Cardiac fibroblast (primary cell): Measurements from ENCODE around the gene IL1RL1.
"Not testable (repeated sequence)": the region's sequence is repeated elsewhere in the genome, so short reads cannot be mapped to it uniquely, and the experiment has no call there.

Source experiments
- DNase-seq, 2 donors: peaks; one replicate each; pipeline versions ENCODE4 v3.0.0 to v3.0.0-alpha.2; 2010; ENCODE audit warnings: low read depth in 2 of 2
- H3K4me3 ChIP-seq, 2 donors: replicated peaks in 1 of 2; 1 replicate in 1 of 2; 2 replicates in 1 of 2; pipeline ENCODE4 v1.5.1; 2011; ENCODE audit warnings: low read depth in 2 of 2, low read length in 2 of 2, mild to moderate bottlenecking in 2 of 2, moderate library complexity in 1 of 2
- CTCF ChIP-seq: IDR thresholded peaks from one replicate; pipeline ENCODE4 v1.5.1; 2011; ENCODE audit warnings: low read depth, mild to moderate bottlenecking, low read length, inconsistent platforms

IL1RL1 gene

GRCh38 chr2:102313471-102313870 lies 2.1 kb downstream of the IL1RL1 start:
- no peak for TF ChIP-seq CTCF
- no peak overlapping the region for H3K4me3 ChIP-seq
- DNase-seq = no peak

DNA sequence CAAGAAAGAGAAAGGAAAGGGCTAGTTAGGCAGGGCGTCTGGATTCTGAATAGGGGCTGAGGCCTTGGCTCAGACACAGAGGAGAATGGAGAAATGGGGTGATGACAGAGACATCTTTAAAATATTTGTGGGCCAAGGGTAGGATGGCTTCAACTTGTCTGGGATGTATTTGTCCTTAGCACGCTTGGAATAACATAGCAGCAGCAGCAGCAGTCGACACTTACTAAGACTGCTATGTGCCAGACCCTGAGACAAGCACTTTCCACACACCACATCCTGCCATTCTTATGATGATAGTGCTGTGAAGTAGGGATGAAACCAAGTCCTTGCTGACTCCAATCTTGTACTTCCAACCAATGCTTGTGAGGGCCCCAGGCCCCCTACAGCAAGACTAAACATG lies 2.6 kb downstream of the IL1RL1 start:
- no peak overlapping the region for H3K4me3 ChIP-seq
- TF ChIP-seq CTCF = no peak
- peak; percentile 35 to 53 for DNase-seq

GRCh38 chr2:102315921-102316320 lies 4.6 kb downstream of the IL1RL1 start:
- no peak overlapping the region for H3K4me3 ChIP-seq
- no peak for TF ChIP-seq CTCF
- DNase-seq = no peak

GRCh38 chr2:102317715-102318114 lies 6.4 kb downstream of the IL1RL1 start:
- no peak overlapping the region for H3K4me3 ChIP-seq
- TF ChIP-seq CTCF = no peak
- DNase-seq = no peak

GRCh38 chr2:102318437-102318836 lies 7.1 kb downstream of the IL1RL1 start:
- DNase-seq = no peak
- no peak overlapping the region for H3K4me3 ChIP-seq
- no peak for TF ChIP-seq CTCF

- no peak overlapping the region for H3K4me3 ChIP-seq
- no peak for TF ChIP-seq CTCF
- peak in 1 of 2 donors; percentile 62 for DNase-seq
Observed at GRCh38 chr2:102321941-102322719, 10.8 kb downstream of the IL1RL1 start.

- not testable (repeated sequence) for H3K4me3 ChIP-seq, DNase-seq
Observed at GRCh38 chr2:102324914-102325313, 13.6 kb downstream of the IL1RL1 start.
